ENCODE measurements around the gene TNFRSF6B.
"Not testable (repeated sequence)": the region's sequence is repeated elsewhere in the genome, so short reads cannot be mapped to it uniquely, and the experiment has no call there.

Gene TNFRSF6B

GRCh38 chr20:63709149-63709527, 12.7 kb downstream of the TNFRSF6B start:
- peak overlapping the region in 1 of 2 donors; percentile 89 for H3K9ac ChIP-seq (ENCODE audit: low read depth in 1 of 2, low read length in 2 of 2)
- H3K4me3 ChIP-seq (ENCODE audit: low read length in 2 of 2) = peak overlapping the region; percentile 80 to 81
- no peaks in the 10 kb centered on the region for H3K27me3 ChIP-seq (ENCODE audit: control insufficient read depth in 2 of 2, insufficient read depth in 2 of 2, low read length in 2 of 2)
- no peaks in the 10 kb centered on the region for H3K9me3 ChIP-seq (ENCODE audit: control insufficient read depth in 2 of 2, low read length in 2 of 2)
- H3K36me3 ChIP-seq (ENCODE audit: control insufficient read depth in 2 of 2, insufficient read depth in 2 of 2, low read length in 2 of 2) = peaks cover 19 to 39% of the 10 kb centered on the region in 2 donors
- H3K27ac ChIP-seq (ENCODE audit: low read depth in 2 of 2, low read length in 2 of 2) = no peak overlapping the region
- peaks cover 21 to 23% of the 10 kb centered on the region in 2 donors for H3K4me1 ChIP-seq (ENCODE audit: control insufficient read depth in 2 of 2, insufficient read depth in 2 of 2, low read length in 2 of 2)

GRCh38 chr20:63711085-63711645, 14.7 kb downstream of the TNFRSF6B start:
- no peak overlapping the region for H3K27ac ChIP-seq (ENCODE audit: low read depth in 2 of 2, low read length in 2 of 2)
- peaks cover 18 to 19% of the 10 kb centered on the region in 2 donors for H3K4me1 ChIP-seq (ENCODE audit: control insufficient read depth in 2 of 2, insufficient read depth in 2 of 2, low read length in 2 of 2)
- peaks cover 2 to 23% of the 10 kb centered on the region in 2 donors for H3K36me3 ChIP-seq (ENCODE audit: control insufficient read depth in 2 of 2, insufficient read depth in 2 of 2, low read length in 2 of 2)
- no peaks in the 10 kb centered on the region for H3K9me3 ChIP-seq (ENCODE audit: control insufficient read depth in 2 of 2, low read length in 2 of 2)
- H3K27me3 ChIP-seq (ENCODE audit: control insufficient read depth in 2 of 2, insufficient read depth in 2 of 2, low read length in 2 of 2) = no peaks in the 10 kb centered on the region
- no peak overlapping the region for H3K4me3 ChIP-seq (ENCODE audit: low read length in 2 of 2)
- H3K9ac ChIP-seq (ENCODE audit: low read depth in 1 of 2, low read length in 2 of 2) = no peak overlapping the region

GRCh38 chr20:63712191-63712590, 15.7 kb downstream of the TNFRSF6B start:
- Histone ChIP-seq H3K36me3 (ENCODE audit: control insufficient read depth in 2 of 2, insufficient read depth in 2 of 2, low read length in 2 of 2) (peaks cover 0 to 21% of the 10 kb centered on the region in 2 donors), H3K4me3 (ENCODE audit: low read length in 2 of 2) (no peak overlapping the region), H3K9me3 (ENCODE audit: control insufficient read depth in 2 of 2, low read length in 2 of 2) (no peaks in the 10 kb centered on the region), H3K27me3 (ENCODE audit: control insufficient read depth in 2 of 2, insufficient read depth in 2 of 2, low read length in 2 of 2) (no peaks in the 10 kb centered on the region), H3K27ac (ENCODE audit: low read depth in 2 of 2, low read length in 2 of 2) (no peak overlapping the region), H3K4me1 (ENCODE audit: control insufficient read depth in 2 of 2, insufficient read depth in 2 of 2, low read length in 2 of 2) (peaks cover 9 to 10% of the 10 kb centered on the region in 2 donors), H3K9ac (ENCODE audit: low read depth in 1 of 2, low read length in 2 of 2) (no peak overlapping the region)

DNA sequence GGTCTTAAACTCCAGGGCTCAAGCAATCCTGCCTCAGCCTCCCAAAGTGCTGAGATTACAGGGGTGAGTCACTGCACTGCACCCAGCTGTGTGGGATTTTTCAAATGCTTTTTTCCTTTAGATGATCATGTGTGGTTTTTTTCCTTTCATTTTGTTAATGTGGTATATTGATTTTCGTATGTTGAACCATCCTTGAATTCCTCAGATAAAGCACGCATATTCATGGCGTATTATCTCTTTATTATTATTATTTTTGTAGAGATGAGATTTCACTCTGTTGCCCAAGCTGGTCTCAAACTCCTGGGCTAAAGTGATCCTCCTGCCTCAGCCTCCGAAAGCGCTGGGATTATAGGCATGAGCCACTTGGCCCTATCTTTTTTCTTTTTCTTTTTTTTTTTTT, 18.4 kb downstream of the TNFRSF6B start:
- no peaks in the 10 kb centered on the region for H3K4me1 ChIP-seq (ENCODE audit: control insufficient read depth in 2 of 2, insufficient read depth in 2 of 2, low read length in 2 of 2)
- H3K9me3 ChIP-seq (ENCODE audit: control insufficient read depth in 2 of 2, low read length in 2 of 2) = no peaks in the 10 kb centered on the region
- H3K27me3 ChIP-seq (ENCODE audit: control insufficient read depth in 2 of 2, insufficient read depth in 2 of 2, low read length in 2 of 2) = no peaks in the 10 kb centered on the region
- no peak overlapping the region for H3K4me3 ChIP-seq (ENCODE audit: low read length in 2 of 2)
- no peak overlapping the region for H3K9ac ChIP-seq (ENCODE audit: low read depth in 1 of 2, low read length in 2 of 2)
- no peak overlapping the region for H3K27ac ChIP-seq (ENCODE audit: low read depth in 2 of 2, low read length in 2 of 2)
- H3K36me3 ChIP-seq (ENCODE audit: control insufficient read depth in 2 of 2, insufficient read depth in 2 of 2, low read length in 2 of 2) = peaks cover 5 to 32% of the 10 kb centered on the region in 2 donors

- Histone ChIP-seq H3K4me3 (ENCODE audit: low read length in 2 of 2) (no peak overlapping the region), H3K9me3 (ENCODE audit: control insufficient read depth in 2 of 2, low read length in 2 of 2) (no peaks in the 10 kb centered on the region), H3K27me3 (ENCODE audit: control insufficient read depth in 2 of 2, insufficient read depth in 2 of 2, low read length in 2 of 2) (no peaks in the 10 kb centered on the region), H3K27ac (ENCODE audit: low read depth in 2 of 2, low read length in 2 of 2) (no peak overlapping the region), H3K36me3 (ENCODE audit: control insufficient read depth in 2 of 2, insufficient read depth in 2 of 2, low read length in 2 of 2) (peaks cover 14 to 29% of the 10 kb centered on the region in 2 donors), H3K4me1 (ENCODE audit: control insufficient read depth in 2 of 2, insufficient read depth in 2 of 2, low read length in 2 of 2) (no peaks in the 10 kb centered on the region), H3K9ac (ENCODE audit: low read depth in 1 of 2, low read length in 2 of 2) (no peak overlapping the region)
These were observed 22.5 kb downstream of the TNFRSF6B start for GRCh38 chr20:63718996-63719395.

- H3K4me1 ChIP-seq (ENCODE audit: control insufficient read depth in 2 of 2, insufficient read depth in 2 of 2, low read length in 2 of 2); H3K4me3 ChIP-seq (ENCODE audit: low read length in 2 of 2); H3K9me3 ChIP-seq (ENCODE audit: control insufficient read depth in 2 of 2, low read length in 2 of 2); H3K27me3 ChIP-seq (ENCODE audit: control insufficient read depth in 2 of 2, insufficient read depth in 2 of 2, low read length in 2 of 2); H3K9ac ChIP-seq (ENCODE audit: low read depth in 1 of 2, low read length in 2 of 2); H3K27ac ChIP-seq (ENCODE audit: low read depth in 2 of 2, low read length in 2 of 2): not testable (repeated sequence)
- H3K36me3 ChIP-seq (ENCODE audit: control insufficient read depth in 2 of 2, insufficient read depth in 2 of 2, low read length in 2 of 2) = peaks cover 14 to 18% of the 10 kb centered on the region in 2 donors
These were observed 26.6 kb downstream of the TNFRSF6B start for GRCh38 chr20:63722967-63723622.

DNA sequence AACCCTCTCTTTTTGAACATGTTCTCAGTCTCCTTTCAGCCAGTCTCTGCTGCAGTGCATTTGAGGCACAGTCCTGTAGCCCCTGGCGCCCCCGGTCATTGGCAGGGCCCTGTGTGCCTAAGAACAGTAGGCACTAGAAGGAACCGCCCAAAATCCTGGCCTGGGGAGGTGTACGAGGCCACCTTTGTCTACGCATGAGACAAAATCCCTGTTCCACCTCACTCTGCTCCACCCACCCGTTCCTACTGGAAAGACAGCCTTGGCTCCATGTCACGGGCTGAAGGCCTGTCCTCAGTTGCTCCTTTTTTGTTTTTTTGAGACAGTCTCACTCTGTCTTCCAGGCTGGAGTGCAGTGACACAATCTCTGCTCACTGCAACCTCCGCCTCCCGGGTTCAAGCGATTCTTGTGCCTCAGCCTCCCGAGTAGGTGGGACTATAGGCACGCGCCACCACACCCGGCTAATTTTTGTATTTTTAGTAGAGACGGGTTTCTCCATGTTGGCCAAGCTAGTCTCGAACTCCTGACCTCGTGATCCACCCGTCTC, 33.8 kb downstream of the TNFRSF6B start:
- Histone ChIP-seq H3K27ac (ENCODE audit: low read depth in 2 of 2, low read length in 2 of 2) (peak overlapping the region in 1 of 2 donors; percentile 40), H3K36me3 (ENCODE audit: control insufficient read depth in 2 of 2, insufficient read depth in 2 of 2, low read length in 2 of 2) (peaks cover 21 to 22% of the 10 kb centered on the region in 2 donors)
- not testable (repeated sequence) for H3K9ac ChIP-seq (ENCODE audit: low read depth in 1 of 2, low read length in 2 of 2); H3K9me3 ChIP-seq (ENCODE audit: control insufficient read depth in 2 of 2, low read length in 2 of 2); H3K4me3 ChIP-seq (ENCODE audit: low read length in 2 of 2); H3K4me1 ChIP-seq (ENCODE audit: control insufficient read depth in 2 of 2, insufficient read depth in 2 of 2, low read length in 2 of 2); H3K27me3 ChIP-seq (ENCODE audit: control insufficient read depth in 2 of 2, insufficient read depth in 2 of 2, low read length in 2 of 2)

- H3K9me3 ChIP-seq (ENCODE audit: control insufficient read depth in 2 of 2, low read length in 2 of 2) = no peaks in the 10 kb centered on the region
- no peak overlapping the region for H3K4me3 ChIP-seq (ENCODE audit: low read length in 2 of 2)
- H3K4me1 ChIP-seq (ENCODE audit: control insufficient read depth in 2 of 2, insufficient read depth in 2 of 2, low read length in 2 of 2) = peaks cover 9 to 15% of the 10 kb centered on the region in 2 donors
- peaks cover 22 to 26% of the 10 kb centered on the region in 2 donors for H3K36me3 ChIP-seq (ENCODE audit: control insufficient read depth in 2 of 2, insufficient read depth in 2 of 2, low read length in 2 of 2)
- no peaks in the 10 kb centered on the region for H3K27me3 ChIP-seq (ENCODE audit: control insufficient read depth in 2 of 2, insufficient read depth in 2 of 2, low read length in 2 of 2)
- no peak overlapping the region for H3K9ac ChIP-seq (ENCODE audit: low read depth in 1 of 2, low read length in 2 of 2)
- H3K27ac ChIP-seq (ENCODE audit: low read depth in 2 of 2, low read length in 2 of 2) = no peak overlapping the region
These were observed 35.0 kb downstream of the TNFRSF6B start for GRCh38 chr20:63731410-63731809.

GRCh38 chr20:63732118-63733095, 36.0 kb downstream of the TNFRSF6B start:
- H3K9me3 ChIP-seq (ENCODE audit: control insufficient read depth in 2 of 2, low read length in 2 of 2) = no peaks in the 10 kb centered on the region
- no peak overlapping the region for H3K9ac ChIP-seq (ENCODE audit: low read depth in 1 of 2, low read length in 2 of 2)
- H3K4me3 ChIP-seq (ENCODE audit: low read length in 2 of 2) = no peak overlapping the region
- H3K36me3 ChIP-seq (ENCODE audit: control insufficient read depth in 2 of 2, insufficient read depth in 2 of 2, low read length in 2 of 2) = peaks cover 22 to 26% of the 10 kb centered on the region in 2 donors
- no peak overlapping the region for H3K27ac ChIP-seq (ENCODE audit: low read depth in 2 of 2, low read length in 2 of 2)
- no peaks in the 10 kb centered on the region for H3K27me3 ChIP-seq (ENCODE audit: control insufficient read depth in 2 of 2, insufficient read depth in 2 of 2, low read length in 2 of 2)
- H3K4me1 ChIP-seq (ENCODE audit: control insufficient read depth in 2 of 2, insufficient read depth in 2 of 2, low read length in 2 of 2) = peaks cover 19 to 21% of the 10 kb centered on the region in 2 donors

Data from mucosa of rectum (tissue), 2 donors.